HG03139 (cell line): ENCODE data around the gene TXNIP.
A peak's percentile ranks its signal among the peaks of the same experiment; 100 is the strongest.
"Not testable (repeated sequence)": the region's sequence is repeated elsewhere in the genome, so short reads cannot be mapped to it uniquely, and the experiment has no call there.

ENCODE experiments used
- ATAC-seq: cut with Tn5 transposase; IDR thresholded peaks from one replicate; pipeline ENCODE4 v1.9.1; 2021; ENCODE audit not compliant: unreplicated experiment

TXNIP gene, protein sequence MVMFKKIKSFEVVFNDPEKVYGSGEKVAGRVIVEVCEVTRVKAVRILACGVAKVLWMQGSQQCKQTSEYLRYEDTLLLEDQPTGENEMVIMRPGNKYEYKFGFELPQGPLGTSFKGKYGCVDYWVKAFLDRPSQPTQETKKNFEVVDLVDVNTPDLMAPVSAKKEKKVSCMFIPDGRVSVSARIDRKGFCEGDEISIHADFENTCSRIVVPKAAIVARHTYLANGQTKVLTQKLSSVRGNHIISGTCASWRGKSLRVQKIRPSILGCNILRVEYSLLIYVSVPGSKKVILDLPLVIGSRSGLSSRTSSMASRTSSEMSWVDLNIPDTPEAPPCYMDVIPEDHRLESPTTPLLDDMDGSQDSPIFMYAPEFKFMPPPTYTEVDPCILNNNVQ

DNA sequence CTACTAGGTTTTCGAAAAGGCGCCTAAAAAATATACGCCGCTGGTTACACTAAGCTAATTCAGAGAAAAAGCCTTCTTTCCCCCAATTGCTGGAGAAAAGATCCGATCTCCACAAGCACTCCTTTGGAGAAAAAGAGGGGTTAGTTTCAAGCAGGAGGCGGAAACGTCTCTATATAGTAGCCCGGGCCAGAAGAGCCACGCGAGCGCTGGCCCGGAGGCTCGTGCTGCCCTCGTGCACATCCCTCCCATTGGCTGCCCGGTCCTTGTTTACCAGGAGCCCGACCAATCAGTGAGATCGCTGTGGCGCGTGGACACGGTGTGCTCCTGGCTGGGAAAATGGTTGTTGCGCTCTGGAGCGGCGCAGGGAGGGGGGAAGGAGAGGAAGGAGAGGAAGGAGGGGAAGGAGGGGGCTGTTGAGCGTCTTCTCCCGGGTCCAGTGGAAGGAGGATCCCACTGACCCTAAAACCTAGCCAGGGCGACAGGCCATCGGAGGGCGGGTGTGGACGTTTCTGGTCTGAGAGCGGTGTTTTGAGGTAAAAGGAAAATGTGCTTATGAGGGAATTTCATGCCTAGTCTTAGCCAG is at the start of gene TXNIP:
Gene TXNIP, minus strand, starts transcription at position 147 of the 583 bp plus-strand sequence. CDS start 313 bp downstream, outside the sequence.
- peak; percentile 88 for ATAC-seq

DNA sequence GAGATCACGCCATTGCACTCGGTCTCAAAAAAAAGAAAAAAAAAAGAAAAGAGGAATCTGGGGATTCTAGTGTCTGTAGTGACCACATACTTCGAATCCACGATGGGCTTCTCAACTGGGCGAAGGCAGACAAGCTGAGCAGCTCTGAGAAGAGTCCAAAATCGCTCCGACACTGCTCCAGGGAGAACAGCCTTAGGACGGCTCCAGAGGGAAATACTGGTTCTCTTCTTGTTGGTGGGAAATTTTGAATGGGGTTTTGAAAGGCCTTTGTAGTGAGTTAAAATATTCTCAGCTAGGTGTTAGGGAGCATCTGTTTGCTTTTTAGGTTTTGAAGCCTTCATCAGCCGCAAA is 43.4 kb upstream of the TXNIP start:
- ATAC-seq: no peak

DNA sequence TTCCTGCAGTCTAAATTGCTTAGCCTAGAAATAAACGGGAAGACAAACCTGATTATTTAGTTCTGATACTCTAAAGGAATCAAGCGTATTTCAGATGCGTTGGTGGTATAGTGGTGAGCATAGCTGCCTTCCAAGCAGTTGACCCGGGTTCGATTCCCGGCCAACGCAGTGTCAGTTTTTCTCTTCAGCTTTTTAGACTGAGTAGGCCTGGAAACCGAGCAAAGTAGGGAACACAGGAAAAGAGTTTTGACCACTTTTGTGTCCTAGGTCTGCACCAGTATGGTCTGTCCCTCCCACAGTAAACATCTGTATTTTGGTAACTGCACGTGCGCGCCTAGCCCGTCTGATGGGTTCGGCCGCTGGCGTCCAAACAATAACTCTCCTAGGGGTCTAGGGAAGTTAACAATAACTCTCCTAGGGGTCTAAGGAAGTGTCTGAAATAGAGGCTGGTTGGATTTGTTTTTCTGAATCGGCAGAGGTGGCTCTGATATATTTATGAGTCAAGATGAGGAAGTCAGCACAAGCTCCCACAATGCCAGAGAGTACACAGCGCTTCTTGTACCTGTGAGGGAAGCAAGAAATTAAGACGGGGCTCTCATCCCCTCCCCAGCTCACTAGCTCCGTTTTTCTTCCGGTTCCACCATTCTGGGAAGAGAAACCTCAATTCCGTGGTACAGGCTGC is 40.7 kb upstream of the TXNIP start:
- no peak for ATAC-seq

DNA sequence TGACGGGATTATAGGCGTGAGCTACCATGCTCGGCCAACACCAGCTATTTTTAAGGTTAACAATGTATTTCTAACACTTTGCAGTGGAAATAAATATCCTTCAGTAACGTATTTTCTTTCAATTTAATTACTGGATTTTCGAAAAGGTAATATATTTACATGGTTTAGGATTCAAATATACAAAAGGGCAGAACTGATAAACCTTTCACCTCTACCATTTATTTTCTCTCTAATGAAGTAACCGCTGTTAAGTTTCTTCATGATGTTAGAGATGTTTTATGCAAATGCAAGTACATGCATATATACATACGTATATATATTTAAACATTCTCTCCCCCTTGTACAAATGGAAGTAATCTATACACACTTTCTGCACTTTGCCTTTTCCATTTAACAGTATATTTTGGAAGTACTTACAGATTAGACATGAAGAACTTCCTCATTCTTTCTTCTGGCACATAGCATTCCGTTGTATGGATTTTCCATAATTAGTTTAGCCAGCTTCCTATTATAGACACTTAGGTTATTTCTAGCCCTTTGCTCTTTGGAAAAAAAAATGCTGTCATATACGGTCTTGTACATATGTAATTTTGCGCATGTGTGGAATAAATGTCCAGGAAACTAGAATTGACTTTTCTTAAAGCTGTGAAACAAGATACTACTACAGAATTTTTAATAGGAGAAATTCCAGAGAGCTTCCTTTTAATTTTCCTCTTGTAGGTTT is 40.0 kb upstream of the TXNIP start:
- no peak for ATAC-seq

DNA sequence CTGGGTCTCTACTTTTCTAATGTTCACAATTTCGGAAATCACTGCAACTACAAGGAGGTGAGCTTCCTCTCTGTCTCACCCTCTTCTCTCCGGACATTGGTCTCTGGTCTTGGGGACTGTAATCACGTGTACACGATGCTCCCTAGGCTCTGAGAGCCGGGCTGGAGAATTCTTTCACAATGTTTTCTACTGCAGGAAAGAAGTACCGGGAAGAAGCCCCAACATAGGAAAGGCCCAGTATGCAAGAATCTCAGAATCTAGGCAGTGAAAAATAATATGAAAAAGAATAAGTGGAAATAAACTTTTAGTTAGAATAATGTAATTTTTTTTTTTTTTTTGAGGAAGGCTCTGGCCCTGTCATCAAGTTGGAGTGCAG is 38.7 kb upstream of the TXNIP start:
- no peak for ATAC-seq

DNA sequence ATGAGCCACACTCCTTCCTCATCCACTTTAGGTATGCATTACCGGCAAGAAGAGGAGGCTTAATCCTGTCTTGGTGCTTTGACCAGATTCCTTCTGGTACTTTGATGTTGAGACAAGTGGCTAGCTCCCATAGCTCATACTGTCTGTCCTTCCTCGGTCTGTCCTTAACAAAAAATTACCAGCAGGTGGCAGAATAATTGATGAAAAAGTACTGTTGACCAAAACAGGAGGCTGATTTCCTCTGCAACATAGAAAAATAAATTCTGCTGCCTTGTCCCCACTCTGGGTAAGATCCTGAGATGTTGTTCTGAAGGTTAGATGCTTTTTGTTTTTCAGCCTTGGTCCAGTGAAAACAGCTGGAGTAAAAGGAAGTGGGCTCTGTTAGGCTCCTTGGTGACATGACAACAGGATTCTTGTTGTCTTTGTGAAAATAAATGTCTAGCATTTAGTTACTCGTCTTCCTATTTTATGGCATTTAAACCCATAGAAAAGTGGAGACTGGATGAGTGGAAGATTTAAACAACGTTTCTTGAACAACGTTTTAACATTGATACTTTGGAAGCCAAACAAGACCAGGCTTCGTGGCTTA is 36.3 kb upstream of the TXNIP start:
- no peak for ATAC-seq

DNA sequence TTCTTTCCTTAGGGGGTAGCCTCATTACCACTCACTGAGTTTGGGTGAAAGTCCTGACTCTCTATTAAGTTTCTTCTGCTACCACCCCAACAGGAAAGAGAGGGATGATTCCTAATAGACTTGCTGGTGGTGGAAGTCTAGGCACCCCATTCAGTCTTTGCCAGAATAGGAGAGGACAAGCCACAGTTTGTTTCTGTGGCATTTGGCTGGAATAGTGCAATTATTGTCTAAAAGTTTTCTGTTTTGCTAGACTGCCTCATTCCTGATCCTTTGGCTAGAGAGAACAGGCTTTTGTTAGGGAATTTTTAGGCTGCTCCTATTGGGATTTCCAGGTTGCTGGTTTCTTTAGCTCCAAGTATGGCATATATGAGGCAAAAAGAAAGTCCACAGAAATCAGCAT is 35.1 kb upstream of the TXNIP start:
- ATAC-seq: no peak

DNA sequence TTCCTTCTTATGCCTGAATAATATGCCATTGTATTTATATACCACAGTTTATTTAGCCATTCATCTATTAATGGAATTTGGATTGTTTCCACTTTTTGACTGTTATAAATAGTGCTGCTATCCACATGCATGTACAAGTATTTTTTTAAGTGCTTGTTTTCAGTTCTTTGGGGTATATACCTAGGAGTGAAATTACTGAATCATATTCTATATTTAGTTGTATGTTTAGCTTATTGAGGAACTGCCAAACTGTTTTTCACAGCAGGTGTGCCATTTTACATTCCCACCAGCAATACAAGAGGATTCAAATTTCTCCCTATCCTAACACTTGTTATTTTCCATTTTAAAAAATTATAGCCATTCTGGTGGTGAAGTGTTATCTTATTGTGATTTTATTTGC is 32.7 kb upstream of the TXNIP start:
- no peak for ATAC-seq

DNA sequence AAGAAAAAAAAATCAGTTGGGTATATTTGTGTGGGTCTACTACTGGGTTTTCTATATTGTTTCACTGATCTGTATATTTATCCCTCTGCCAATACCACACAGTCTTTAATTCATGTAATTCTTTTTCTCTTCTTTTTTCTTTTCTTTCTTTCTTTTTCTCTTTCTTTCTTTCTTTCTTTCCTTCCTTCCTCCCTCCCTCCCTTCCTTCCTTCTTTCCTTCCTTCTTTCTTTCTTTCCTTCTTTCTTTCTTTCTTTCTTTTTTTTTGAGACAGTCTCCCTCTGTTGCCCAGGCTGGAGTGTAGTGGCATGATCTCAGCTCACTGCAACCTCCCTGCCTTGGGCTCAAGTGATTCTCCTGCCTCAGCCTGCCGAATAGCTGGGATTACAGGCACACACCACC is 30.3 kb upstream of the TXNIP start:
- not testable (repeated sequence) for ATAC-seq

DNA sequence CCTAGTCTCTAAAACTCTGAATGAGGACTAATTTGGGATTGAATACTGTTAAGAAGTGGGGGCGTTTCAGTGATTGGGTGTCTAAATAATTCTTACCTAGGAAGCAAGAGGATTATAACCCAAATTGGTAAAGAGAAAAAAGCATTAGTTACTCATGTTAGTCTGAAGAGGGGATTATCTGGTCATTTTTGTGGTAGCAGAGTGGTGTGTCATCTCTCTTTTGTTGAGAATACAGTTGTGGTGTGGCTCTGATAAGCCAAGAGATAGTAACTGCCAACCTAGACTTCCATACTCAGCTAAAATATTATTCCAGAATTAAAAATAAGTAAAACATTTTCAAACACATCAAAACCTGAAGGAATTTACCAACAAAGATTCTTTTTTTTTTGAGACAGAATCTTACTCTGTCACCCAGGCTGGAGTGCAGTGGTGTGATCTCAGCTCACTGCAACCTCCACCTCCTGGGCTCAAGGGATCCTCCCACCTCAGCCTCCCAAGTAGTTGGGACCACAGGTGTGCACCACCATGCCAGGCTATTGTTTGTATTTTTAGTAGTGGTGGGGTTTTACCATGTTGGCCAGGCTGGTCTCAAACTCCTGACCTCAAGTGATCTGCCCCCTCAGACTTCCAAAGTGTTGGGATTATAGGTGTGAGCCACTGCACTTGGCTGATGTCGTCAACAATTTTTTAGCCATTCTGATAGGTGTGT is 29.6 kb upstream of the TXNIP start:
- not testable (repeated sequence) for ATAC-seq

DNA sequence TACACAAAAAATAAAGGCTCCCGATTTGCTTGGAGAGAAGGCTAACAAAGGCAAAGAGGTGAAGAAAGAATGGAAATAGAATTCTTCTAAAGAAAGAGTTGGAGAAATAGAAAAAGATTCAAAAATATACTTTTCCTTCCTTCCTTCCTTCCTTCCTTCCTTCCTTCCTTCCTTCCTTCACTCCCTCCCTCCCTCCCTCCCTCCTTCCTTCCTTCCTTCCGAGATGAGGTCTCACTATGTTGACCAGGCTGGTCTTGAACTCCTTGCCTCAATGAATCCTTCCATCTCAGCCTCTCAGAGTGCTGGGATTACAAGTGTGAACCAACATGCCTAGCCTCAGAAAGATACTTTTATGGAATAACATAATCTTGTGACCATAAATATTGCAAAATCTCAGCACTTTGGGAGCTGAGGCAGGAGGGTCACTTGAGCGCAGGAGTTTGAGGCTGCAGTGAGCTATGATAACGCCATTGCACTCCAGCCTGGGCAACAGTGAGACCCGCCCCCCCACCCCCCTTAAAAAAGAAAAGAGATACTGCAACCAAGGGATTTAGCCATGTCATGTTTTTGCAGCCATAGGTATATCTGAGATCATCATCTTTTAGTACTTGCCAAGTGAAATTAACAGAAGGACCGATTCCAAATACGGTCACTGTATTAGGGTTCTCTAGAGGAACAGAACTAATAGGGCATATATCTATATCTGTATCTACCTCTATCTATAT is 26.2 kb upstream of the TXNIP start:
- ATAC-seq: no peak

DNA sequence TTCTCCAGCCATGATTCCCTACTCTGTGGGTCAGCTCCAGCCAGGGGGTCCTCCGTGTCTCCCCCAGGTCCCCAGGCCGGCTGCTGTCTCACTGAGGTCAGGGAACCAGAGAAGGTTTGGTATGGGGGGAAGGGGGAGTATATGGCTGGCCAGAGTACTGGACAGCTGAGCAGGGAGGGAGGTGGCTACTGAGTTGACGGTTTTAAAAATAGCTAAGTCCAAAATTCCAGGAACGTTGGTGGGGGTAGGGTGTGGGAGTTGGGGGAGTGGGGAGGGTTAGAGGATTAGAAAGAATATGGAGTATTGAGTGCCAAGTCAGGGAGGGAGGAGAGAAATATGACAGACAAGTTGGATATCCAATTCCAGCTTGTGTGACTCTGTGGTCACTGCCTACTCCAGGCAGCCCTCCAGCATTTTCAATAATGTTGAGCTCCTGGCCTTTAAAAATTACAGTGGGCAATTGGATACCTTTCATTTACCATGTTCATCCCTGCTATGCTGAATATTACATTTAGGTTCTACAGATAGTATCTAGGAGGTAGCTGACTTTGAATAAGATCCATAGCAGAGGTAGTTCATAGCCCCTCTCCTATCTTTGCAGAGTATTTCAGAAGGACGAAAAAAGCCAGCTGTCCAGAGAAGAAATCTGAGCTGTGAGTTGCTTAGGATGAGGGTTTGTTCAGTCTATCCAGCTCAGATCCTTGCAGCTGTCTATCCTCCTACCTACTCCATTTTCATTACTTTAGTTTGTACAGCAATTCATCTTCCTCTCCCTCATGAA is 25.4 kb upstream of the TXNIP start, which contains the start of gene HJV:
Gene HJV, minus strand, starts transcription at position 114 of the 781 bp plus-strand sequence. CDS start 1,504 bp downstream, outside the sequence.
- no peak for ATAC-seq

DNA sequence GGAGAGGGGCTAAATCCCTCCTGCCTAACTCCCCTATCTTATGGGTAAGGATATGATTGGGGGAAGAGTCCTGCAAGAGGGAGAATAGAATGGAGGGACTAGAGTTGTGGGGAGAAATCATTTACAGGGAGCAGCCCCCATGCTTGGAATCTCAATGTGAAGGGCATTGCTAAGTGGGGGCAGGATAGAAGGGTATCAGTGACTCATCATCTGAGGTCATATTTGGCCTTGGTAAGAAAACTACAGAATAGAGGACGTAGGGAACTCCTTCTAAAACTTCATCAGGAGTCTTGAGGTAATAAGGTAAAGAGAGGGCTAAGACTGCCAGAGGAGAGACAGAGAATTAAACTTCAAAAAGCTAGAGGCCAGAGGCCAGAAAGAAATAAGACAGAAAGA is 24.7 kb upstream of the TXNIP start:
- no peak for ATAC-seq

DNA sequence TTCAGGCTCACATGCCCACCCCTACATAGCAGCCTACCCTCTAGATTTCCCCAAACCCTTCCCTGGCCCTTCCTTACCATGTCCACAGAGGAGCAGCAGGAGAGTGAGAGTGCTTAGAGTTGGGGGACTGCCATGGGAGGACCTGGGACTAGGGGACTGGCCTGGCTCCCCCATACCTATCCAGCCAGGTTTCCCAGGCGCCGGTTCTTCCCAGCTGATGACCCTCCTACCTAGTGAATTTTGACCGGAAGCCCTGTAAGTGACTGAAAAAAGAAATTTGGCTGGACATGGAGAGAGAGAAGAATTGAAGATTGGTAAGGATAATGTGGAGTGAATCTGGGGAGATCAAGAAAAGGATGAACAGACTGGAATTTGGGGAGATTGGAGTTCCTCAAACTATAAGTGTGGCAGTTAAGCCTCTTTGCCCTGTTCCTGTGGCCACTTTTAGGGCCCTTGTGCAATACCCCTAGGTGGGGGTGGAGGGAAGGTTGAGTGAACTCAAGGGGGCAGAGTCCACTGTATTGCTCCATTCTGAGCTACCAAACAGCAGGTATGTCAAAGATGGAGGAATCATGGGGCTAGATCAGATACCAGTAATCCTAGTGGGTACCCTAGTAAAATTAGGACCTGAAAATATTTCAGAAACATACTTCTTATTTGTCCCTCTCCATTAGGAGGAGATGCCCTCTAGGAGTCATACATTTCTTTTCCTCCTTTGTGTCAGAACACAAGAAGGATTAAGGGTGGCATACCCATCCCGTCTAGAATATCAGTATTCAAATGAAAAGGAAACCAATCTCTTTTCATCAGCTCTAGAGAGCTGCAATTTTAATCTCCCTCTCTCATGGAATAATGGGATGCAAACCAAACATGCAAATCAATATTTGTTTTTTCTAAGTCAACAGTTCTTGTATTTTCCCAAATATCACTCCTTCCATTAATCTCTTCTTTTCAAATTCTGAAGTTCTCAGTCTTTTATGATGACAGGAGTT is 24.0 kb upstream of the TXNIP start:
- ATAC-seq: no peak

DNA sequence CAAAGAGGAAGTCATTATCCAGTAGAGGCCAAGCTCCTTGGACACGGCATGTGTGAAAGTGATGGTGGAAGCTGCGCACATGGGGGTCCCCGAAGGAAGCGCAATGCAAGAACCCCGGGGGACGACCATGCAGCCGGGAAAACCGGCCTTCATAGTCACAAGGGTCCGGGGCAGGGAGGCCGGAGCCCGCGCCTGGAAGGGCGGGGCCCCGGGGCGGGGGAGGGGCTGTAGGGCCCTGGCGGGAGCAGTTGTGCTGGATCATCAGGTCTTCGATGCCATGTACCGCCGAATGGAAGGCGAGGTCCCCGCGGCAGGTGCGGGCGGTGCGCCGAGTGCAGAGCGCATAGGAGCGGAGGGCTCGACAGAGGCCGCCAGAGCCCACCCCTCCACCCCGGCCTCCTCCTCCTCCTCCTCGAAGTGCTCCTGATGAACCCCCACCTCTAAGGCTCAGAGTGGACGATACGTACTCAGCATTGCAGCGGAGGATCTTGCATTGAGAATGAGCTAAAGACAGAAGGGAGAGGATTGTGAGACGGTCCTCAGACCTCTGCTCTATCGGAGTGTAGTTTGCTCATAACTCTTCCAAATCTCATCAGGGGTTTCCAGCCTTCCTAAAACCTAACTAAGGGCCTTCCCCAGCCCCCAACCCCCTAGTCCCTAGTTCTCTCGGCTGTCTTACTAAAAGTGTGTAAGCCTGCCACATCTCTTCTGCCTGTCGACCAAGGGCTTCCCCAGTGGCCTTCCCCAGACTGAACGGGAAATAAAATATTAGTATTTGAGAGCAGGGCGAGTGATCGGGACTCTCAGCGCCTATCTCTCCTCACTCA is 23.1 kb upstream of the TXNIP start:
- no peak for ATAC-seq

DNA sequence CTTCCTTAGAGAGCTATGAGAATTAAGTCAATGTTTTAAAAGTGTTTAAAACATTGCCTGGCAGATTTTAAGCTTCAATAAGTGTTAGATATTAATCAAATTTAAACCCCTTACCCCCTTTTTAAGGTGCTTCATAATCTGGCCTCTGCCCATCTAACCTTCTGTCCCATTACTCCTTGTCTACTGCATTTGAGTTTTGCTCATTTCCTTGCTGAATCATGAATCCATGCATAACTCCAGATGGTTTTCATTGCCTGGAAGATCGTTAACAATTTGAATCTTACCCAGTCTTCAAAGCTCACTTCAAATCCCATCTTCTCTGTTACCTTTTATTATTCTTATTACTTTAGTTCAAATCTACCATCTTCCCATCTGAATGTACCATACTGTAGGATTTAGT is 20.5 kb upstream of the TXNIP start:
- ATAC-seq: no peak

DNA sequence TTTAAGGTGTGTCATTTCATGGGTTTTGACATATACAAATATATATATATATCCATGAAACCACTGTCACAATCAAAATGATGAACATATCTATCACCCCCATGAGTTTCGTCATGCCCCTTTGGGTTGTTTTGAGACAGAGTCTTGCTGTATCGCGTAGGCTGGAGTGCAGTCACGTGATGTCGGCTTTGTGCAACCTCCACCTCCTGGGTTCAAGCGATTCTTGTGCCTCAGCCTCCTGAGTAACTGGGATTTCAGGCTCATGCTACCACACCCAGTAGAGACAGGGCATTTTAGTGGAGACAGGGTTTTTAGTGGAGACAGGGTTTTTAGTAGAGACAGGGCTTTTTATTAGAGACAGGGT is 17.2 kb upstream of the TXNIP start:
- no peak for ATAC-seq
